K562 (cell line): Measurements from ENCODE around the gene PPHLN1. TPM values are rescaled to one million over a fixed set of nuclear protein-coding genes. Genes with fewer than 3 reads are reported as not detected.

Experiments
- ATAC-seq: fragments of 200-7000 bp; cut with Tn5 transposase; 3 replicates; pipeline ENCODE4 v1.9.1; 2020; ENCODE audit warnings: moderate library complexity
- BruUV-seq: library from RNA; stranded (reverse); fragments of 400-500 nt; replicated peaks from 2 replicates; lab custom pipeline; 2021; lab: Mats Ljungman, UMichigan
- CTCF ChIA-PET: fragments of 300-600 bp; formaldehyde crosslinking; extraction: SDS; loops from one replicate; lab custom pipeline; 2021; ENCODE audit warnings: low intra/inter-chr PET ratio; lab: Yijun Ruan, JAX
- POLR2A ChIA-PET: fragments of 300-600, 350-650 bp; sonication (Branson Sonifier 250); formaldehyde crosslinking; extraction: SDS; loops from one replicate; lab custom pipeline; 2021; ENCODE audit warnings: antibody characterized with exemption, inconsistent platforms; lab: Yijun Ruan, JAX
- DNase-seq, 4 experiments: peaks; one replicate each; pipeline versions ENCODE4 v3.0.0 to v3.0.0-alpha.2; 2011 to 2018; ENCODE audit warnings: low spot score in 3 of 4, mixed read lengths in 3 of 4; ENCODE audit errors: extremely low read depth in 1 of 4
- FAIRE-seq: peaks from 2 replicates; lab custom pipeline; 2011; peaks lifted over from hg19 to GRCh38; lab: Jason Lieb, UNC
- H2AFZ ChIP-seq: 2 replicates; pipeline ENCODE4 v1.6.0; 2011; ENCODE audit warnings: low read depth, low read length, control low read depth, inconsistent platforms
- H3K27ac ChIP-seq: fragments of 200-600 bp; 3 replicates; pipeline ENCODE4 v1.8.0; 2011; ENCODE audit warnings: low read depth, mild to moderate bottlenecking, control low read depth, inconsistent platforms, low read length, moderate library complexity, mixed read lengths; ENCODE audit errors: extremely low read depth
- H3K27me3 ChIP-seq, 2 experiments: fragments of 300-600 bp in 1 of 2; 2 replicates in 1 of 2; 3 replicates in 1 of 2; pipeline versions ENCODE4 v1.6.0 to v1.8.0; 2011; ENCODE audit warnings: inconsistent platforms in 2 of 2, low read length in 2 of 2, mild to moderate bottlenecking in 1 of 2, mixed read lengths in 1 of 2, moderate library complexity in 1 of 2; ENCODE audit not compliant: control insufficient read depth in 2 of 2, insufficient read depth in 2 of 2
- H3K36me3 ChIP-seq: fragments of 300-600 bp; 3 replicates; pipeline ENCODE4 v1.8.0; 2011; ENCODE audit warnings: mild to moderate bottlenecking, low read length, inconsistent platforms; ENCODE audit not compliant: control insufficient read depth, insufficient read depth
- H3K4me1 ChIP-seq, 2 experiments: fragments of 200-600 bp in 1 of 2; replicated peaks in 1 of 2; 2 replicates in 1 of 2; 3 replicates in 1 of 2; pipeline versions ENCODE4 v1.5.1 to v1.8.0; 2011; ENCODE audit warnings: inconsistent platforms in 2 of 2, low read length in 2 of 2, mild to moderate bottlenecking in 1 of 2, mixed read lengths in 1 of 2, moderate library complexity in 1 of 2; ENCODE audit not compliant: control insufficient read depth in 2 of 2, insufficient read depth in 2 of 2
- H3K4me2 ChIP-seq: 2 replicates; pipeline ENCODE4 v1.6.1; 2011; ENCODE audit warnings: low read length, control low read depth, inconsistent platforms, mixed read lengths; ENCODE audit not compliant: insufficient read depth
- H3K4me3 ChIP-seq: fragments of 200-600 bp; sonication (generic), shearing (Covaris generic); 2 replicates; pipeline ENCODE4 v1.5.1; 2016; ENCODE audit warnings: control low read depth, inconsistent platforms
- H3K79me2 ChIP-seq: fragments of 200-600 bp; 3 replicates; pipeline ENCODE4 v1.8.0; 2011; ENCODE audit warnings: low read length, inconsistent platforms; ENCODE audit not compliant: control insufficient read depth, insufficient read depth
- H3K9ac ChIP-seq, 2 experiments: 2 replicates each; pipeline versions ENCODE4 v1.6.0 to v1.6.1; 2011; ENCODE audit warnings: low read depth in 2 of 2, low read length in 2 of 2, control low read depth in 1 of 2, inconsistent platforms in 1 of 2, mild to moderate bottlenecking in 1 of 2, mixed read lengths in 1 of 2; ENCODE audit not compliant: insufficient read depth in 1 of 2
- H3K9me1 ChIP-seq: one replicate; pipeline ENCODE4 v1.6.0; 2011; ENCODE audit warnings: inconsistent platforms, mild to moderate bottlenecking, low read length, moderate library complexity; ENCODE audit not compliant: control insufficient read depth, insufficient read depth
- H3K9me3 ChIP-seq: replicated peaks from 2 replicates; pipeline ENCODE4 v1.5.1; 2011; ENCODE audit warnings: low read depth, low read length, inconsistent platforms; ENCODE audit not compliant: control insufficient read depth, insufficient read depth
- H4K20me1 ChIP-seq: replicated peaks from 2 replicates; pipeline ENCODE4 v1.6.1; 2011; ENCODE audit warnings: low read length, inconsistent platforms, mixed read lengths; ENCODE audit not compliant: control insufficient read depth, insufficient read depth
- IRF1 ChIP-seq: sonication (generic); formaldehyde crosslinking; IDR thresholded peaks from 2 replicates; pipeline ENCODE4 v1.8.0; 2022; ENCODE audit warnings: missing genetic modification reagents, mild to moderate bottlenecking, borderline replicate concordance
- POLR2A ChIP-seq: fragments of 450-650 bp; conservative IDR thresholded peaks from 2 replicates; pipeline ENCODE4 v1.6.1; 2016
- PREB ChIP-seq: sonication (generic); formaldehyde crosslinking; IDR thresholded peaks from 2 replicates; pipeline ENCODE4 v1.8.1; 2023; ENCODE audit warnings: mild to moderate bottlenecking, missing genetic modification reagents
- STAT5B ChIP-seq: fragments of 250-450 bp; sonication (Bioruptor Pico); IDR thresholded peaks from 2 replicates; pipeline ENCODE4 v1.8.0; 2021; ENCODE audit warnings: mild to moderate bottlenecking, inconsistent platforms
- TEAD1 ChIP-seq, 2 experiments: fragments of 450-650 bp in 1 of 2; sonication (generic) in 1 of 2; formaldehyde crosslinking; IDR thresholded peaks; 2 replicates each; pipeline versions ENCODE4 v1.4.0 to v1.8.0; 2020 to 2022; ENCODE audit warnings: mild to moderate bottlenecking in 2 of 2, missing genetic modification reagents in 1 of 2
- ZNF583 ChIP-seq: fragments of 250-450 bp; sonication (Bioruptor Pico); IDR thresholded peaks from 2 replicates; pipeline ENCODE4 v1.4.0; 2020
- ZNF766 ChIP-seq: fragments of 200-800 bp; sonication (Bioruptor generic); conservative IDR thresholded peaks from 2 replicates; pipeline ENCODE4 v1.6.1; 2016; ENCODE audit warnings: missing genetic modification characterization, missing compliant biosample characterization
- WGBS: fragments of 100-300 bp; shearing (Covaris generic); methylation state at CpG from one replicate; pipeline ENCODE4 v1.1.6; 2016; ENCODE audit warnings: low coverage, mixed read lengths; ENCODE audit not compliant: insufficient coverage; ENCODE audit errors: missing lambda C conversion rate; 5-methylcytosine and 5-hydroxymethylcytosine counted together
- in situ Hi-C: fragments of 300-500 bp; cut with MboI; formaldehyde crosslinking; loops from 4 replicates; pipeline ENCODE4 v1.15.0; 2018; ENCODE audit warnings: inconsistent platforms, mixed read lengths
- intact Hi-C: fragments of 100-400 bp; cut with micrococcal nuclease; formaldehyde crosslinking; loops from 2 replicates; pipeline ENCODE4 v1.14.2; 2022
- polyA plus RNA-seq, 8 experiments: library from polyadenylated mRNA; depleted of rRNA in 4 of 8; stranded (reverse) in 5 of 8; unstranded in 3 of 8; fragments of >200 nt; fragmentation: Nextera tagmentation in 2 of 8; fragmentation: Illumina TruSeq in 1 of 8; extraction: Ambion mirVana in 2 of 8; extraction: Trizol in 1 of 8; gene quantifications; 2 replicates each; pipeline versions ENCODE4 v1.2.1 to v1.2.3, GENCODE V29; 2011 to 2014; ENCODE audit warnings: inconsistent platforms in 1 of 8, missing spikeins in 1 of 8
- total RNA-seq, 7 experiments: library from RNA; depleted of rRNA in 6 of 7; stranded (reverse); fragments of >200 nt in 6 of 7; fragmentation: Illumina TruSeq in 2 of 7; extraction: Trizol in 2 of 7; gene quantifications; 2 replicates each; pipeline versions ENCODE4 v1.2.1 to v1.2.3, GENCODE V29; 2011 to 2021; ENCODE audit warnings: low replicate concordance in 1 of 7
- TF ChIP-seq, protein P1 (sequence below): fragments of 450-650 bp; IDR thresholded peaks from 2 replicates; pipeline ENCODE4 v1.6.1; 2016; ENCODE audit warnings: low read depth

Gene PPHLN1
- total and polyA plus RNA-seq, 9 of the 15 experiments (the other 6 are each of a cell fraction or from before 2014, with no cell fraction given): 66.3 to 112 (median 93.6) TPM

GRCh38 chr12:42346403-42347002, 20.5 kb downstream of the PPHLN1 start:
- Histone ChIP-seq H3K27ac (no peak overlapping the region), H3K9me3 (no peaks in the 10 kb centered on the region), H3K9me1 (no peaks in the 10 kb centered on the region), H3K9ac (no peak overlapping the region), H3K36me3 (peaks cover 22% of the 10 kb centered on the region; the same call in 2 of the 3 replicates), H3K4me3 (no peak overlapping the region), H3K79me2 (peaks cover 67% of the 10 kb centered on the region), H2AFZ (no peak overlapping the region), H4K20me1 (no peaks in the 10 kb centered on the region), H3K4me1 (no peaks in the 10 kb centered on the region; a peak in 2 of 5 replicates), H3K4me2 (no peak overlapping the region), H3K27me3 (no peaks in the 10 kb centered on the region)
- POLR2A ChIA-PET: interaction anchor here (0.9 to 1.1 kb wide), 2 partner anchors 15 to 19 kb away, joined by 3 to 4 read pairs; no protein-coding TSS in a partner anchor
- intact Hi-C loops: no loop called here
- DNase-seq (no peak), FAIRE-seq (no peak), ATAC-seq (no peak)
- WGBS: 100% methylated on average over 1 of the region's 1 CpG
- BruUV-seq: no TSS peak
- in situ Hi-C loops: no loop called here
- CTCF ChIA-PET: no interaction called here
- TF ChIP-seq POLR2A (no peak), IRF1 (CRISPR knock-in tag) (no peak), PREB (CRISPR knock-in tag) (no peak), STAT5B (CRISPR knock-in tag) (no peak), ZNF766 (CRISPR knock-in tag) (no peak), TEAD1 (CRISPR knock-in tag; IDR thresholded peaks at IDR 0.05) (no peak), ZNF583 (CRISPR knock-in tag) (no peak)
- TF ChIP-seq, protein P1, sequence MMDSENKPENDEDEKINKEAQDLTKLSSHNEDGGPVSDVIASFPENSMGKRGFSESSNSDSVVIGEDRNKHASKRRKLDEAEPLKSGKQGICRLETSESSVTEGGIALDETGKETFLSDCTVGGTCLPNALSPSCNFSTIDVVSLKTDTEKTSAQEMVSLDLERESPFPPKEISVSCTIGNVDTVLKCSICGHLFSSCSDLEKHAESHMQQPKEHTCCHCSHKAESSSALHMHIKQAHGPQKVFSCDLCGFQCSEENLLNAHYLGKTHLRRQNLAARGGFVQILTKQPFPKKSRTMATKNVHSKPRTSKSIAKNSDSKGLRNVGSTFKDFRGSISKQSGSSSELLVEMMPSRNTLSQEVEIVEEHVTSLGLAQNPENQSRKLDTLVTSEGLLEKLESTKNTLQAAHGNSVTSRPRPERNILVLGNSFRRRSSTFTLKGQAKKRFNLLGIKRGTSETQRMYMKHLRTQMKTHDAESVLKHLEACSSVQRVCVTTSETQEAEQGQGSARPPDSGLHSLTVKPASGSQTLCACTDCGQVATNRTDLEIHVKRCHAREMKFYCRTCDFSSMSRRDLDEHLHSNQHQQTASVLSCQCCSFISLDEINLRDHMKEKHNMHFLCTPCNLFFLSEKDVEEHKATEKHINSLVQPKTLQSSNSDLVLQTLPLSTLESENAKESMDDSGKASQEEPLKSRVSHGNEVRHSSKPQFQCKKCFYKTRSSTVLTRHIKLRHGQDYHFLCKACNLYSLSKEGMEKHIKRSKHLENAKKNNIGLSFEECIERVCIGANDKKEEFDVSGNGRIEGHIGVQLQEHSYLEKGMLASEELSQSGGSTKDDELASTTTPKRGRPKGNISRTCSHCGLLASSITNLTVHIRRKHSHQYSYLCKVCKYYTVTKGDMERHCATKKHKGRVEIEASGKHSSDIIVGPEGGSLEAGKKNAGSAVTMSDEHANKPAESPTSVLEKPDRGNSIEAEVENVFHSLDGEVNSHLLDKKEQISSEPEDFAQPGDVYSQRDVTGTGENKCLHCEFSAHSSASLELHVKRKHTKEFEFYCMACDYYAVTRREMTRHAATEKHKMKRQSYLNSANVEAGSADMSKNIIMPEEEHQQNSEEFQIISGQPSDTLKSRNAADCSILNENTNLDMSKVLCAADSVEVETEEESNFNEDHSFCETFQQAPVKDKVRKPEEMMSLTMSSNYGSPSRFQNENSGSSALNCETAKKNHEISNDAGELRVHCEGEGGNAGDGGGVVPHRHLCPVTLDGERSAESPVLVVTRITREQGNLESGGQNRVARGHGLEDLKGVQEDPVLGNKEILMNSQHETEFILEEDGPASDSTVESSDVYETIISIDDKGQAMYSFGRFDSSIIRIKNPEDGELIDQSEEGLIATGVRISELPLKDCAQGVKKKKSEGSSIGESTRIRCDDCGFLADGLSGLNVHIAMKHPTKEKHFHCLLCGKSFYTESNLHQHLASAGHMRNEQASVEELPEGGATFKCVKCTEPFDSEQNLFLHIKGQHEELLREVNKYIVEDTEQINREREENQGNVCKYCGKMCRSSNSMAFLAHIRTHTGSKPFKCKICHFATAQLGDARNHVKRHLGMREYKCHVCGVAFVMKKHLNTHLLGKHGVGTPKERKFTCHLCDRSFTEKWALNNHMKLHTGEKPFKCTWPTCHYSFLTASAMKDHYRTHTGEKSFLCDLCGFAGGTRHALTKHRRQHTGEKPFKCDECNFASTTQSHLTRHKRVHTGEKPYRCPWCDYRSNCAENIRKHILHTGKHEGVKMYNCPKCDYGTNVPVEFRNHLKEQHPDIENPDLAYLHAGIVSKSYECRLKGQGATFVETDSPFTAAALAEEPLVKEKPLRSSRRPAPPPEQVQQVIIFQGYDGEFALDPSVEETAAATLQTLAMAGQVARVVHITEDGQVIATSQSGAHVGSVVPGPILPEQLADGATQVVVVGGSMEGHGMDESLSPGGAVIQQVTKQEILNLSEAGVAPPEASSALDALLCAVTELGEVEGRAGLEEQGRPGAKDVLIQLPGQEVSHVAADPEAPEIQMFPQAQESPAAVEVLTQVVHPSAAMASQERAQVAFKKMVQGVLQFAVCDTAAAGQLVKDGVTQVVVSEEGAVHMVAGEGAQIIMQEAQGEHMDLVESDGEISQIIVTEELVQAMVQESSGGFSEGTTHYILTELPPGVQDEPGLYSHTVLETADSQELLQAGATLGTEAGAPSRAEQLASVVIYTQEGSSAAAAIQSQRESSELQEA: no peak
